ENCODE measurements around the gene WDR83. TPM values are rescaled to one million over a fixed set of nuclear protein-coding genes. Genes with fewer than 3 reads are reported as not detected.
"Not testable (repeated sequence)": the region's sequence is repeated elsewhere in the genome, so short reads cannot be mapped to it uniquely, and the experiment has no call there.

The WDR83 gene
- total RNA-seq, 1 experiment from 2014 or later = 12.5 TPM

GRCh38 chr19:12687496-12688196 lies 21.0 kb downstream of the WDR83 start, which contains the start of gene GNG14:
Gene GNG14 (plus strand): TSS chr19:12687998. CDS start chr19:12688049, 51 bp downstream.
- Histone ChIP-seq H3K4me3 (ENCODE audit: insufficient read depth, low read depth, low read length) (no peak within 1 kb of the TSS), H3K36me3 (replicated peaks; ENCODE audit: control insufficient read depth, insufficient read depth, low read length) (no peaks in the 10 kb centered on the region), H3K27me3 (ENCODE audit: control insufficient read depth, insufficient read depth, low read length) (no peaks in the 10 kb centered on the region)
- peak; percentile 56 for DNase-seq

DNA sequence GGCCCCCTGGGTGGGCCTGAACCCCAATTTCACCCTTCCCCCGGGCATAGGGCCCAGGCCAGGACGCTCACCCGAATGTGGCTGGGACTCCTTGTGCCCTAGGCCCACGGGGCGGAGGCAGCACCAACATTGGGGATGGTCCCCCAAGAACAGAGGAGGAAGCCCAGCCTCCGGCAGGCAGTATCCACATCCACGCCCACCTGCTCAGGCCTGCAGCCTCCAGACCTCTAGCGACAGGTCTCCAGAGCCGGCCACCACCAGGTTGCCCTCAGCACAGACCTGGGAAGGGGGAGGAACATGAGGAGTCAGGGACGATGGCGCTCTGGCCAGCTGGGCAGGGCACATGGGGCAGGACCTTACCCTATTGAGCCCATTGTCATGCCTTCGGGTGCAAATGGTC lies 22.4 kb downstream of the WDR83 start:
- no peak overlapping the region for H3K4me3 ChIP-seq (ENCODE audit: insufficient read depth, low read depth, low read length)
- peaks cover 2% of the 10 kb centered on the region; the same call in 1 of the 2 replicates for H3K36me3 ChIP-seq (replicated peaks; ENCODE audit: control insufficient read depth, insufficient read depth, low read length)
- H3K27me3 ChIP-seq (ENCODE audit: control insufficient read depth, insufficient read depth, low read length) = no peaks in the 10 kb centered on the region
- DNase-seq = no peak

DNA sequence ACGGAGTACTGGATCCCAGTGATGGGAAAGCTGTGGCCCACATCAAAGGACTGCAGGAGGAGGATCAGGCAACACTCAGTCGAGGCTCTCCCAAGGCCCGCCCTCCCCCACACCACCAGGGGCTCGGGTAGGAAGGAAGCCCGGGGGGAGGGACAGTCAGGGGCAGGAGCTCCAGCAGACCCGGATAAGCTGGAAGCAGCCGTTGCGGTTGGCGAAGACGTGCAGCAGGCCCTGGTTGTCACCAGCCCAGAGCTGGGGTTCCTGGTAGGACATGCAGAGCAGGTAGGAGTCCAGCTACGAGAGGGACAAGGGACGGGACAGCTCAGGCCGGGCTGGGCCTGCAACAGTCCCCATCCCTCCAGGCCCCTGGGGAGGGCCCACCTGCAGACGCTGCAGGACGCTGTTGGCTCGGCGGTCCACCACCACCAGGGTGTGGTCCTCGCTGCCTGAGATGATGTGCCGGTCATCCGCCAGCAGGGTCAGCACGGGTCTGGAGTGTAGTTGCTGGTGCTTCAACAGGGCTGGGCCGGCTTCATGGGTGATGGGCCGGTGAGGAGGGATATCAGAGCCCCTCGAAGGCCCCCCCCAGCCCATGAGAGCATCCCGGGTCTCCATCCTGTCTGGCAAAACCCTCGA lies 23.1 kb downstream of the WDR83 start:
- DNase-seq = peak; percentile 52
- Histone ChIP-seq H3K27me3 (ENCODE audit: control insufficient read depth, insufficient read depth, low read length) (no peaks in the 10 kb centered on the region), H3K4me3 (ENCODE audit: insufficient read depth, low read depth, low read length) (no peak overlapping the region), H3K36me3 (replicated peaks; ENCODE audit: control insufficient read depth, insufficient read depth, low read length) (peaks cover 2% of the 10 kb centered on the region; the same call in 1 of the 2 replicates)

GRCh38 chr19:12692960-12693359 lies 26.4 kb downstream of the WDR83 start:
- Histone ChIP-seq H3K27me3 (ENCODE audit: control insufficient read depth, insufficient read depth, low read length) (no peaks in the 10 kb centered on the region), H3K36me3 (replicated peaks; ENCODE audit: control insufficient read depth, insufficient read depth, low read length) (peaks cover 2% of the 10 kb centered on the region; the same call in 1 of the 2 replicates), H3K4me3 (ENCODE audit: insufficient read depth, low read depth, low read length) (no peak overlapping the region)
- DNase-seq = no peak

- no peaks in the 10 kb centered on the region for H3K27me3 ChIP-seq (ENCODE audit: control insufficient read depth, insufficient read depth, low read length)
- no peak overlapping the region for H3K4me3 ChIP-seq (ENCODE audit: insufficient read depth, low read depth, low read length)
- peaks cover 4% of the 10 kb centered on the region for H3K36me3 ChIP-seq (replicated peaks; ENCODE audit: control insufficient read depth, insufficient read depth, low read length)
- DNase-seq = peak; percentile 37
Observed at GRCh38 chr19:12694641-12695040, 28.0 kb downstream of the WDR83 start.

- no peak for DNase-seq
- peaks cover 8% of the 10 kb centered on the region for H3K36me3 ChIP-seq (replicated peaks; ENCODE audit: control insufficient read depth, insufficient read depth, low read length)
- no peak overlapping the region for H3K4me3 ChIP-seq (ENCODE audit: insufficient read depth, low read depth, low read length)
- no peaks in the 10 kb centered on the region for H3K27me3 ChIP-seq (ENCODE audit: control insufficient read depth, insufficient read depth, low read length)
Observed at GRCh38 chr19:12695096-12695495, 28.5 kb downstream of the WDR83 start.

DNA sequence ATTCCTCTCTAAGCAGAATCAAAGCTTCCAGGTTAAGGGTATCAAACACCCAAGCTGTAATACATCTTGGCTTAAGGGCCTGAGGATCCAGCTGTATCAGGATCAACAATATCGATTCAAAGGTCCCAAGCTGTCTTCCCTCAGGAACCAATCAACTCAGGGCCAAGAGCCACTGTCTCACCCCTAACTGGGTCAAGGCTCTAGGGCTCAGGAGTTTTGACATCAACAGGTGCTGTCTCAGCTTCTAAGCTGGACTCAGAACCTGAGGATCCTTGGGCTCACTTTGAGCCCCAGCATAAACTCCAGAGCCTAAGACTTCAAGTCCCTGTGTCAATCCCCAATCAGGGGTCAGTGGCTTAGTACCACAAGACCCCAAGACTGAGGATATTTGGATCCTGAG lies 28.9 kb downstream of the WDR83 start:
- DNase-seq = no peak
- Histone ChIP-seq H3K36me3 (replicated peaks; ENCODE audit: control insufficient read depth, insufficient read depth, low read length) (peaks cover 9% of the 10 kb centered on the region), H3K4me3 (ENCODE audit: insufficient read depth, low read depth, low read length) (peak overlapping the region; percentile 2; the same call in 1 of the 2 replicates), H3K27me3 (ENCODE audit: control insufficient read depth, insufficient read depth, low read length) (no peaks in the 10 kb centered on the region)

DNA sequence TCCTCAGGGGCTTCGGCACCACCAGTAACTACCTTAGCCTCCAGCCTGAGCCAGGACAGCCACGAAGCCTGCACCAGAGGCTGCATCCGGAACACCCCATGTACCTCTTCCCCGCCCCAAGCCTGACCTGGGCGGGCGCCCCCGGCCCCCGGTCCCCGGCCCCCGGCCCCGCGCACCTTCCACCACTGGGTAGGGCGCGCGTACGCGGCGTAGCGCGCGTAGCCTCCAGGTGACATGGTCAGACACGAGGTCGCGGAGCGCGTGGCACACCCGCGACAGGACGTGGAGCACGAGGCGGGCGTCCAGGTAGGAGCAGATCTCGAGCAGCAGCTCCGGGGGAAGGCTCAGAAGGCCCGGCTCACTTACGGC lies 29.4 kb downstream of the WDR83 start:
- Histone ChIP-seq H3K4me3 (ENCODE audit: insufficient read depth, low read depth, low read length) (peak overlapping the region; percentile 81), H3K27me3 (ENCODE audit: control insufficient read depth, insufficient read depth, low read length) (no peaks in the 10 kb centered on the region), H3K36me3 (replicated peaks; ENCODE audit: control insufficient read depth, insufficient read depth, low read length) (peaks cover 10% of the 10 kb centered on the region)
- no peak for DNase-seq

GRCh38 chr19:12696366-12697335 lies 30.0 kb downstream of the WDR83 start, which contains the start of gene FBXW9:
Gene FBXW9 (minus strand): TSS chr19:12696631. CDS start chr19:12696581, 50 bp downstream.
- Histone ChIP-seq H3K36me3 (replicated peaks; ENCODE audit: control insufficient read depth, insufficient read depth, low read length) (peaks cover 16% of the 10 kb centered on the region), H3K4me3 (ENCODE audit: insufficient read depth, low read depth, low read length) (peak within 1 kb of the TSS; percentile 81), H3K27me3 (ENCODE audit: control insufficient read depth, insufficient read depth, low read length) (no peaks in the 10 kb centered on the region)
- peak; percentile 99 for DNase-seq

DNA sequence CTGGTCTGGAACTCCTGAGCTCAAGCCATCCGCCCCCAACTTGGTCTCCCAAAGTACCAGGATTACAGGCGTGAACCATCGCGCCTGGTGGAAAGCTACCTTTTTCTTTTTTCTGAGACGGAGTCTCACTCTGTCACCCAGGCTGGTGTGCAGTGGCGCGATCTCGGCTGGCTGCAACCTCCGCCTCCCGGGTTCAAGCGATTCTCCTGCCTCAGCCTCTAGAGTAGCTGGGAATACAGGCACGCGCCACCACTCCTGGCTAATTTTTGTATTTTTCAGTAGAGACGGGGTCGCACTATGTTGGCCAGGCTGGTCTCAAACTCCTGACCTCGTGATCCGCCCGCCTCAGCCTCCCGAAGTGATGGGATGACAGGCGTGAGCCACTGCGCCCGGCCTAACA lies 30.8 kb downstream of the WDR83 start:
- H3K4me3 ChIP-seq (ENCODE audit: insufficient read depth, low read depth, low read length); H3K27me3 ChIP-seq (ENCODE audit: control insufficient read depth, insufficient read depth, low read length); DNase-seq: not testable (repeated sequence)
- H3K36me3 ChIP-seq (replicated peaks; ENCODE audit: control insufficient read depth, insufficient read depth, low read length) = peaks cover 22% of the 10 kb centered on the region

DNA sequence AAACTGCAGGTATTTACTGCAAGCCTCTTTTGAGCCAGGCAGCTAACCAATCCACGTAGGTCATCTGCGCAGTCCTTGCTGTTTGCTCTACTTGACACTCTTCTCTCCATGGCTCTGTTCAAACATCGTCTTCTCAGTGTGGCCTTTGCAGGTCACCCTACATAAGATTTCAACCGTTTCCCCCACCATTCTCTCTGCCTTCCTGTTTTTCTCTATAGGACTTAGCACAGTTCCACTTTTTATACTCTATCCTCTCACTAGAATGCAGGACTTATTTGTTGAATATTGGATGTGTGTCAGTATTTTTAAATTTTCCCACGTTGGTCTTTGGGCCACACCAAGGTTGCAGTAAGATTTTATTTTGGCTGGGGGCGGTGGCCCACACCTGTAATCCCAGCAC lies 31.5 kb downstream of the WDR83 start:
- no peak overlapping the region for H3K4me3 ChIP-seq (ENCODE audit: insufficient read depth, low read depth, low read length)
- H3K27me3 ChIP-seq (ENCODE audit: control insufficient read depth, insufficient read depth, low read length) = no peaks in the 10 kb centered on the region
- H3K36me3 ChIP-seq (replicated peaks; ENCODE audit: control insufficient read depth, insufficient read depth, low read length) = peaks cover 27% of the 10 kb centered on the region
- DNase-seq = no peak

GRCh38 chr19:12701596-12702282 lies 35.1 kb downstream of the WDR83 start:
- Histone ChIP-seq H3K4me3 (ENCODE audit: insufficient read depth, low read depth, low read length) (no peak overlapping the region), H3K27me3 (ENCODE audit: control insufficient read depth, insufficient read depth, low read length) (no peaks in the 10 kb centered on the region), H3K36me3 (replicated peaks; ENCODE audit: control insufficient read depth, insufficient read depth, low read length) (peaks cover 48% of the 10 kb centered on the region)
- peak; percentile 43 for DNase-seq

GRCh38 chr19:12703046-12703445 lies 36.4 kb downstream of the WDR83 start:
- Histone ChIP-seq H3K36me3 (replicated peaks; ENCODE audit: control insufficient read depth, insufficient read depth, low read length) (peaks cover 50% of the 10 kb centered on the region), H3K4me3 (ENCODE audit: insufficient read depth, low read depth, low read length) (no peak overlapping the region), H3K27me3 (ENCODE audit: control insufficient read depth, insufficient read depth, low read length) (no peaks in the 10 kb centered on the region)
- peak; percentile 98 for DNase-seq

GRCh38 chr19:12705169-12705568 lies 38.6 kb downstream of the WDR83 start:
- no peak for DNase-seq
- peaks cover 48% of the 10 kb centered on the region for H3K36me3 ChIP-seq (replicated peaks; ENCODE audit: control insufficient read depth, insufficient read depth, low read length)
- H3K27me3 ChIP-seq (ENCODE audit: control insufficient read depth, insufficient read depth, low read length) = no peaks in the 10 kb centered on the region
- no peak overlapping the region for H3K4me3 ChIP-seq (ENCODE audit: insufficient read depth, low read depth, low read length)
